ACC112 (cell line): ENCODE results near the gene RBL1.
A peak's percentile ranks its signal among the peaks of the same experiment; 100 is the strongest.
"Not testable (repeated sequence)": the region's sequence is repeated elsewhere in the genome, so short reads cannot be mapped to it uniquely, and the experiment has no call there.

Experiments used
- H2AFZ ChIP-seq: fragments of 200-600 bp; sonication (generic); one replicate; pipeline ENCODE4 v1.6.0; 2017; ENCODE audit warnings: antibody characterized with exemption, low read length; ENCODE audit not compliant: unreplicated experiment
- H3K27ac ChIP-seq: fragments of 200-600 bp; sonication (generic); 2 replicates; pipeline ENCODE4 v1.5.1; 2014; ENCODE audit warnings: low read depth, mild to moderate bottlenecking, antibody characterized with exemption, low read length, moderate library complexity
- H3K27me3 ChIP-seq: fragments of 200-600 bp; sonication (generic); 2 replicates; pipeline ENCODE4 v1.6.1; 2014; ENCODE audit warnings: mild to moderate bottlenecking, antibody characterized with exemption, low read length, moderate library complexity, mixed read lengths; ENCODE audit not compliant: insufficient read depth
- H3K36me3 ChIP-seq: fragments of 200-600 bp; sonication (generic); 2 replicates; pipeline ENCODE4 v1.6.1; 2016; ENCODE audit warnings: mild to moderate bottlenecking, antibody characterized with exemption, low read length, moderate library complexity, mixed read lengths; ENCODE audit not compliant: insufficient read depth
- H3K4me1 ChIP-seq: fragments of 200-600 bp; sonication (generic); one replicate; pipeline ENCODE4 v1.6.1; 2016; ENCODE audit warnings: low read length, mixed read lengths; ENCODE audit not compliant: insufficient read depth, unreplicated experiment, control insufficient read depth
- H3K4me3 ChIP-seq: fragments of 200-600 bp; sonication (generic); 2 replicates; pipeline ENCODE4 v1.5.1; 2014; ENCODE audit warnings: mild to moderate bottlenecking, low read depth, low read length
- H3K79me2 ChIP-seq: fragments of 200-600 bp; sonication (generic); one replicate; pipeline ENCODE4 v1.6.0; 2016; ENCODE audit warnings: low read length; ENCODE audit not compliant: control insufficient read depth, unreplicated experiment, insufficient read depth

The RBL1 gene

DNA sequence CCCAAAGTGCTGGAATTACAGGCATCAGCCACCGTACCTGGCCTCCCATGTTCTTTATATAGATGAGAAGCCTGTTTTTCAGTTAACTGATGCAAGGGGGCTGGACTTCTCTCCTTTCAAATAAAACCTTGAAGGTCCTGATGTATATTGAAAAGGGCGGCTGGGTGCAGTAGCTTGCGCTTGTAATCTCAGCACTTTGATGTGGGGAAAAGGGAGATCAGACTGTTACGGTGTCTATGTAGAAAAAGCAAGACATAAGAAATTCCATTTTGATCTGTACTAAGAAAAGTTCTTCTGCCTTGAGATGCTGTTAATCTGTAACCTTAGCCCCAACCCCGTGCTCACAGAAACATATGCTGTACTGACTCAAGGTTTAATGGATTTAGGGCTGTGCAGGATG, 128.2 kb downstream of the RBL1 start:
- Histone ChIP-seq H2AFZ (no peak overlapping the region), H3K4me1 (no peaks in the 10 kb centered on the region), H3K27ac (no peak overlapping the region), H3K79me2 (no peaks in the 10 kb centered on the region), H3K36me3 (no peaks in the 10 kb centered on the region), H3K4me3 (no peak overlapping the region), H3K27me3 (no peaks in the 10 kb centered on the region)

GRCh38 chr20:36966965-36967364, 128.8 kb downstream of the RBL1 start:
- not testable (repeated sequence) for H3K36me3 ChIP-seq, H3K4me1 ChIP-seq, H2AFZ ChIP-seq, H3K27ac ChIP-seq, H3K79me2 ChIP-seq, H3K4me3 ChIP-seq, H3K27me3 ChIP-seq

GRCh38 chr20:36962354-36962941, 133.3 kb downstream of the RBL1 start:
- H3K27me3 ChIP-seq, H2AFZ ChIP-seq, H3K79me2 ChIP-seq, H3K27ac ChIP-seq, H3K4me1 ChIP-seq, H3K36me3 ChIP-seq, H3K4me3 ChIP-seq: not testable (repeated sequence)

GRCh38 chr20:36959242-36959641, 136.6 kb downstream of the RBL1 start:
- H3K4me1 ChIP-seq, result no peaks in the 10 kb centered on the region
- no peaks in the 10 kb centered on the region for H3K36me3 ChIP-seq
- H2AFZ ChIP-seq, result no peak overlapping the region
- H3K79me2 ChIP-seq, result no peaks in the 10 kb centered on the region
- no peak overlapping the region for H3K4me3 ChIP-seq
- no peak overlapping the region for H3K27ac ChIP-seq
- no peaks in the 10 kb centered on the region for H3K27me3 ChIP-seq

DNA sequence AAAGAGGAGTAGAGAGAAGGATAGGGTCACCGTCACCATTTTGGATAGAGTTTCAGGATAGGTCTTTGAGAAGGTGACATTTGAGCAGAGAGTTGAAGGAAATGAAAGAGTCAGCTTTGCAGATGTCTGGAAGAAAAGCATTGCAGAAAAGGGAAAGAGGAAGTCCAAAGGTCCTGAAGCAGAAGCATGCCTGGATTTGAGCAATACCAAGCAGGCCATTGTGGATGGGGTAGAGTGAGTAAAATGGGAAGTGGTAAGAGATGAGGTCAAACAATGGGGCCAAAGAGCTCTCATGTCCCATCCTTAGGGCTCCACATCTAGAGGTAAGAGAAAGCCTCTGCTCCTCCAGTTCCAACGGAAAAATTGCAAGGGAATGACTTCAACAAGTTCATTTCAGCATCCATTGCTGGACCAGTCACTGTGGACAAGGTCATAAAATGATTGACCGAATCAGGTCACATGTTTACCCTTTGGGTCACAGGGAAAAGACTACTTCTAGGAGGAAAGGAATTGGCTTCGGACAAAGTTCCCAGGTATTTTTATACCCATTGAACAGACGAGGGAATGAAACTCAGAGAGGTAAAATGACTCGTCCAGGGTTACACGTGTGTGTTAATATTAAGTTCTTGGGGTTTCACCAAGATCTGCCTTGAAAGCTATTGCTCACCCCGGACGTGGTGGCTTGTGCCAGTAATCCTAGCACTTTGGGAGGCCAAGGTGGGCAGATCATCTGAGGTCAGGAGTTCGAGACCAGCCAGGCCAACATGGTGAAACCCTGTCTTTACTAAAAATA, 137.7 kb downstream of the RBL1 start:
- Histone ChIP-seq H3K27ac (no peak overlapping the region), H3K4me1 (no peaks in the 10 kb centered on the region), H3K27me3 (no peaks in the 10 kb centered on the region), H3K36me3 (no peaks in the 10 kb centered on the region), H3K4me3 (no peak overlapping the region), H3K79me2 (no peaks in the 10 kb centered on the region), H2AFZ (no peak overlapping the region)

GRCh38 chr20:36956674-36957073, 139.1 kb downstream of the RBL1 start:
- Histone ChIP-seq H3K4me1 (no peaks in the 10 kb centered on the region), H3K36me3 (no peaks in the 10 kb centered on the region)

DNA sequence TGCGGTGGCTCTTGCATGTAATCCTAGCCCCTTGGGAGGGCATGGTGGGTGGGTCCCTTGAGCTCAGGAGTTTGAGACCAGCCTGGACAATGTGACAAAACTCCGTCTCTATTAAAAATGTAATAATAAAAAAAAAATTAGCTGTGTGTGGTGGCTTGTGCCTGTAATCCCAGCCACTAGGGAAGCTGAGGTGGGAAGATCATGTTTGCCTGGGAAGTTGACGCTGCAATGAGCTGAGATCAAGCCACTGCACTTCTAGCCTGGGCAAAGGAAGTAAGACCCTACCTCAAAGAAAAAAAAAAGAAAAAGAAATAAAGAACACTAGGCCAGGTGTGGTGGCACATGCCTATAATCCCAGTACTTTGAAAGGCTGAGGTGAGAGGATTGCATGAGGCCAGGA, 139.8 kb downstream of the RBL1 start:
- Histone ChIP-seq H3K27ac (no peak overlapping the region), H3K4me1 (no peaks in the 10 kb centered on the region), H3K27me3 (no peaks in the 10 kb centered on the region), H3K79me2 (peaks cover 5% of the 10 kb centered on the region), H3K36me3 (no peaks in the 10 kb centered on the region), H3K4me3 (no peak overlapping the region), H2AFZ (no peak overlapping the region)

More at GRCh38 chr20:36956674-36957073, 139.1 kb downstream of the RBL1 start:
- no peaks in the 10 kb centered on the region for H3K79me2 ChIP-seq
- H3K4me3 ChIP-seq, result no peak overlapping the region
- no peaks in the 10 kb centered on the region for H3K27me3 ChIP-seq
- no peak overlapping the region for H3K27ac ChIP-seq
- no peak overlapping the region for H2AFZ ChIP-seq

- H3K27me3 ChIP-seq, result no peaks in the 10 kb centered on the region
- H3K36me3 ChIP-seq, result no peaks in the 10 kb centered on the region
- H3K27ac ChIP-seq, result peak overlapping the region; percentile 3; the same call in 1 of the 2 replicates
- peaks cover 43% of the 10 kb centered on the region for H3K79me2 ChIP-seq
- H2AFZ ChIP-seq, result peak overlapping the region; percentile 79
- H3K4me3 ChIP-seq, result peak overlapping the region; percentile 96
- H3K4me1 ChIP-seq, result peaks cover 8% of the 10 kb centered on the region
Observed at GRCh38 chr20:36951979-36952738, 143.6 kb downstream of the RBL1 start.

DNA sequence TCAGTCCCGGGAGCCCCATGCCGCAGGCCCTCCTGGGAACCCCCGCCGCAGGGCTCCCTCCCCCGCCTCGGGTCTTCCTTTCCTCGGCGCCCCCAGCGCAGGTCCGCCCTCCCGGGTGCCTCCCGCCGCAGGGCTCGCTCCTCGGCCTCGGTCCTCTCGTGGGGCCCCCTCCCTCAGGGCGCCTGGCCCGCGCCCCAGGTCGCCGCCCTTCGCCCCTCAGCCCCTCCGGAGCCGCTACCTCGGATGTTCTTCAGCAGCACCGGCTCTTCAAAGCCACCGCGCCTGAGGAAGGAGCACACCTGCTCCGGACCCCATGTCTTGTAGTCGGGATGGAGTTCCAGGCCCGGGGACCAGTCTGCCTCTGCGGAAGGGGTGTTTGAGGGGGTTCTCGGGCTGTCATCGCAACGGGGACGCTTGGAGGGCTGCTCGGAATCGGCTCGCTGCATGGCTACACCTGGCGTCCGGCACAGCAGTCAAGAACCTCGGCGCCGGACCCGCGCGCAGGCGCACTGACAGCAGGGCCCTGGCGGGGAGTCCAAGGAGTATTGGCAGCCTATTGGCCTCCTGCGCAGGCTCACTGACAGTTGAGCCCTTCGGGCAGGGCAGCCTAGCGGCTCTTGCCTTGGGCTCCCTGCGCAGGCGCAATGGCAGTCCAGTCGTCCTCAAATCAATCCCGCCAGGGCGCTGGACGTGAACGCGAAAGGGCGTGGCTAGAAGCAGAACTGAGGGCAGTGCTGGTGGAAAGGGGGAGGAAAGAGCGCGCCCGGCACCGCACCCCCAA, 144.4 kb downstream of the RBL1 start, which contains the start of gene SAMHD1:
TSS of gene SAMHD1 (minus strand) at position 511 of the 781 bp plus-strand sequence. CDS start at position 446, 65 bp downstream.
- peaks cover 14% of the 10 kb centered on the region for H3K4me1 ChIP-seq
- H3K27ac ChIP-seq, result peak within 1 kb of the TSS; percentile 88
- peak within 1 kb of the TSS; percentile 79 for H2AFZ ChIP-seq
- peaks cover 51% of the 10 kb centered on the region for H3K79me2 ChIP-seq
- H3K27me3 ChIP-seq, result no peaks in the 10 kb centered on the region
- H3K4me3 ChIP-seq, result peak within 1 kb of the TSS; percentile 96
- H3K36me3 ChIP-seq, result no peaks in the 10 kb centered on the region
